RWPE1 (cell line): ENCODE data around the gene MED13L.
A peak's percentile ranks its signal among the peaks of the same experiment; 100 is the strongest.

ENCODE experiments used
- CTCF ChIA-PET: fragments of 350-600 bp; sonication (Branson Sonifier 250); formaldehyde crosslinking; extraction: SDS; loops from one replicate; lab custom pipeline; 2021; lab: Yijun Ruan, JAX
- POLR2A ChIA-PET: fragments of 400-600 bp; formaldehyde crosslinking; extraction: SDS; loops from one replicate; lab custom pipeline; 2020; ENCODE audit warnings: antibody characterized with exemption; ENCODE audit not compliant: low non-redundant PET; lab: Yijun Ruan, JAX
- DNase-seq: peaks from one replicate; pipeline ENCODE4 v3.0.0; 2012; ENCODE audit warnings: low spot score
- H3K27ac ChIP-seq: fragments of 450-650 bp; 2 replicates; pipeline ENCODE4 v1.5.1; 2017
- CTCF ChIP-seq: fragments of 450-650 bp; conservative IDR thresholded peaks from 2 replicates; pipeline ENCODE4 v1.5.1; 2017; ENCODE audit warnings: low read depth, mild to moderate bottlenecking

MED13L gene

GRCh38 chr12:116026768-116027550 lies 250.5 kb downstream of the MED13L start:
- no peak for TF ChIP-seq CTCF
- H3K27ac ChIP-seq: no peak overlapping the region
- POLR2A ChIA-PET: no interaction called here
- DNase-seq: no peak
- CTCF ChIA-PET: no interaction called here

GRCh38 chr12:116026346-116026745 lies 251.1 kb downstream of the MED13L start:
- H3K27ac ChIP-seq: no peak overlapping the region
- TF ChIP-seq CTCF: no peak
- no peak for DNase-seq
- ChIA-PET CTCF (no interaction called here), POLR2A (no interaction called here)

DNA sequence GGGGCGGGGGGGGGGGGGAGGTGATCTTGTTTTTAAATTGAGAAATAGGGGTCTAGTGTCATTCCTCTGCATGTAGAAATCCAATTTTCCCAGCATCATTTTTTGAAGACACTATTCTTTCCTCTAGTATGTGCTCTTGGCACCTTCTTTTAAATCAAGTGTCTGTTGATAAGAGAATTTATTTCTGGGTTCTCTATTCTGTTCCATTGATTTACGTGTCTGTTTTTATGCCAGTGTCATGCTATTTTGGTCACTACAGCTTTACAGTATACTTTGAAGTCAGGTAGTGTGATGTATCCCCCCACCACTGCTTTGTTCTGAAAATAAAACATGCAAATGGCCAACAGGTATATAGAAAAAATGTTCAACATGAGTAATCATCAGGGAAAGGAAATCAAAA lies 252.7 kb downstream of the MED13L start:
- ChIA-PET POLR2A (no interaction called here), CTCF (interaction anchor here (0.6 kb wide), 1 partner anchor 402 kb away, joined by 3 read pairs; no protein-coding TSS in a partner anchor)
- TF ChIP-seq CTCF: no peak

DNA sequence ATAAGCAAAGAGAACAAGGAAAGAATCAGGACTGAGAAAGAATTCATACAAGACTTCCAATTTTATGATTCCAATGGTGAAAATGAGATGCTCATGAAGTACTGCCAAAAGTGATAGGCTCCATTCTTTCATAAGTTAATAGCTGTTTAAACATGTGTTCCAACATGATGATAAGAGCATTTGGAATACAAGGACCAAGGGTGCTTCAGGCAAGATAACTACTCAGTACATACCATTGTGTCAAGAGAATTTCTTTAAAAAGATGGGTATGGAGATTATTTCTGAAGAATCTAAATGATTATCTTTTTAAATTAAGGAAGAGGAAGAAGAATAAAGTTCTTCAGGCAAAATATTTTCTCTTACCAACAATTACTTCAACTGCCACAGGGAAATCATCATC lies 258.1 kb downstream of the MED13L start:
- H3K27ac ChIP-seq: no peak overlapping the region
- no peak for TF ChIP-seq CTCF
- no peak for DNase-seq
- ChIA-PET CTCF (no interaction called here), POLR2A (no interaction called here)

More for the DNA sequence above, 252.7 kb downstream of the MED13L start:
- H3K27ac ChIP-seq: no peak overlapping the region
- no peak for DNase-seq

GRCh38 chr12:116018282-116018681 lies 259.2 kb downstream of the MED13L start:
- ChIA-PET POLR2A (no interaction called here), CTCF (interaction anchor here (0.6 kb wide), 1 partner anchor 581 kb away, joined by 6 read pairs; no protein-coding TSS in a partner anchor)
- no peak overlapping the region for H3K27ac ChIP-seq
- TF ChIP-seq CTCF: no peak
- no peak for DNase-seq

DNA sequence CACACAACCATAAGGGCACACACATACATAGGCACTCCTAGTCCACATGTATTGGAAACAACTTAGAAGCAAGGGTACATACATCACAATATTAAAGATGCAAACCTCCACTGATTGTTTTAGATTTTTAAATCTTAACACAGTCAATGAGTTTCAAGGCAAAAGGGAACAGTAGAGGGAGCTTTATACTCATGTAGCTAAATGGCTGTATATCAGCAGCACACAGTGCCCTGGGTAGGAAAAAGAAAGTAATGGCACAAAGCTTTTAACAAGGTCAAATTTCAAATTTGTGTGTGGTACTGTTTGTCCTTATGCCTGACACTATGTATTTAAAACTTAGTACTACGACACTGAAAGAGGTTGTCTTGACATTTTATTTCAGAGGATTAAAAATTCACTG lies 262.0 kb downstream of the MED13L start:
- ChIA-PET POLR2A (no interaction called here), CTCF (interaction anchor here (0.7 to 1.3 kb wide), 3 partner anchors 65 to 261 kb away, joined by 3 to 7 read pairs (median 5); no protein-coding TSS in a partner anchor)
- no peak overlapping the region for H3K27ac ChIP-seq
- TF ChIP-seq CTCF: peak; percentile 69
- peak; percentile 15 for DNase-seq
